GM10248 (cell line): ENCODE measurements around the gene NTS.
A peak's percentile ranks its signal among the peaks of the same experiment; 100 is the strongest.

Experiments used
- CTCF ChIA-PET: fragments of 300-600 bp; sonication (Branson Sonifier 250); formaldehyde crosslinking; extraction: SDS; loops from one replicate; lab custom pipeline; 2021; ENCODE audit warnings: antibody characterized with exemption; lab: Yijun Ruan, JAX
- POLR2A ChIA-PET: fragments of 350-650 bp; sonication (Branson Sonifier 250); formaldehyde crosslinking; extraction: SDS; loops from one replicate; lab custom pipeline; 2020; ENCODE audit warnings: antibody characterized with exemption; lab: Yijun Ruan, JAX
- DNase-seq: peaks from one replicate; pipeline ENCODE4 v3.0.0; 2012; ENCODE audit errors: extremely low spot score
- CTCF ChIP-seq: IDR thresholded peaks from 2 replicates; pipeline ENCODE4 v1.5.1; 2012; ENCODE audit warnings: mild to moderate bottlenecking, low read depth; ENCODE audit errors: extremely low read depth, missing control alignments, control extremely low read depth

The NTS gene

DNA sequence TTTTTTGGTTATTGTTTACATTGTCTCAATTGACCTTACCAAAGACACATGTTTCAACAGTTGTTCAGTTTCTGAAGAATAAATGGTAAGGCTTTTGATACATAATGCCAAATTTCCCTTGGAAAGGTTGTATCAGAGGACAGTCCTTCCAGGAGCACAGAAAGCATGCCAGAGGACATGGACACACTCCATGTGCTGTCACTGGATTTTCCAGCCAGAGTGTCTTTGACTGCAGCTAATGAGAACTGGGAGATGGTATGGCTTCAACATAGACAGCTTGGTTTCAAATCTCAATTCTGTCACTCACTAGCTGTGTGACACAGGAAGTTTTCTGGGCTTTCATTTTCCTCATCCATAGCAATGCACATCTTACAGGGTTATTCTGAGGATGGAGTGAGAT lies 20.6 kb downstream of the NTS start:
- CTCF ChIA-PET: no interaction called here
- no peak for TF ChIP-seq CTCF
- DNase-seq: no peak
- POLR2A ChIA-PET: no interaction called here

GRCh38 chr12:85920324-85920947 lies 46.3 kb downstream of the NTS start:
- ChIA-PET POLR2A (no interaction called here), CTCF (interaction anchor here (0.7 to 2.0 kb wide), 14 partner anchors 10 to 1047 kb away, joined by 3 to 18 read pairs (median 4); no protein-coding TSS in a partner anchor)
- DNase-seq: peak; percentile 23
- TF ChIP-seq CTCF: peak; percentile 49

GRCh38 chr12:85923767-85924331 lies 49.8 kb downstream of the NTS start:
- no peak for DNase-seq
- peak; percentile 47 for TF ChIP-seq CTCF
- ChIA-PET POLR2A (no interaction called here), CTCF (interaction anchor here (0.6 to 2.4 kb wide), 4 partner anchors 20 to 1924 kb away, joined by 3 to 12 read pairs (median 4); no protein-coding TSS in a partner anchor)

GRCh38 chr12:85927166-85927565 lies 53.1 kb downstream of the NTS start:
- POLR2A ChIA-PET: no interaction called here
- no peak for DNase-seq
- no peak for TF ChIP-seq CTCF
- CTCF ChIA-PET: interaction anchor here (1.2 to 3.0 kb wide), 3 partner anchors 9 to 22 kb away, joined by 3 to 12 read pairs (median 3); no protein-coding TSS in a partner anchor
